ENCODE results near the gene ZNF83.

The ZNF83 gene

GRCh38 chr19:52669586-52669985, 31.4 kb upstream of the ZNF83 start:
- no CpG with 5 or more reads among the region's 5 CpGs for WGBS (ENCODE audit: extremely low coverage, insufficient coverage, insufficient read length)
- peaks cover 18 to 20% of the 10 kb centered on the region in 2 experiments for H3K36me3 ChIP-seq (ENCODE audit: control insufficient read depth in 1 of 2, insufficient read depth in 2 of 2, low read length in 2 of 2)
- H4K91ac ChIP-seq (ENCODE audit: low read depth, low read length): no peak overlapping the region
- H3K23ac ChIP-seq (ENCODE audit: low read length): no peak overlapping the region
- H3K9ac ChIP-seq (ENCODE audit: low read length): no peak overlapping the region
- H3K4me1 ChIP-seq (ENCODE audit: control insufficient read depth in 1 of 2, insufficient read depth in 2 of 2, low read length in 2 of 2): peaks cover 6 to 12% of the 10 kb centered on the region in 2 experiments
- DNase-seq: no peak
- H3K14ac ChIP-seq (ENCODE audit: low read length): no peak overlapping the region
- H2BK5ac ChIP-seq (ENCODE audit: low read depth, low read length, poor library complexity): no peak overlapping the region
- no peak overlapping the region for H3K27ac ChIP-seq (ENCODE audit: low read depth, low read length)
- no peak overlapping the region for H2AK5ac ChIP-seq (ENCODE audit: low read length)
- H2BK12ac ChIP-seq (ENCODE audit: low read length): no peak overlapping the region
- no peak overlapping the region for H3K4ac ChIP-seq (ENCODE audit: low read depth, low read length)
- H3K4me2 ChIP-seq (ENCODE audit: low read length): no peak overlapping the region
- peaks cover 16% of the 10 kb centered on the region for H3K79me2 ChIP-seq (ENCODE audit: control insufficient read depth, insufficient read depth, low read length, poor library complexity)
- H3K4me3 ChIP-seq (ENCODE audit: low read depth, low read length): no peak overlapping the region
- no peaks in the 10 kb centered on the region for H3K79me1 ChIP-seq (ENCODE audit: low read length)
- H4K8ac ChIP-seq (ENCODE audit: low read depth, low read length): no peak overlapping the region
- no peak overlapping the region for H3K18ac ChIP-seq (ENCODE audit: low read length)
- H3K9me3 ChIP-seq (ENCODE audit: insufficient read depth, low read depth, low read length): no peaks in the 10 kb centered on the region
- H2AFZ ChIP-seq (ENCODE audit: insufficient read depth, low read length, poor library complexity): no peak overlapping the region
- no peak overlapping the region for H4K12ac ChIP-seq (ENCODE audit: low read depth, low read length)
- no peaks in the 10 kb centered on the region for H3K27me3 ChIP-seq (ENCODE audit: insufficient read depth, low read length)
- H2BK120ac ChIP-seq (ENCODE audit: insufficient read depth, low read length, poor library complexity): no peak overlapping the region

- Histone ChIP-seq H3K36me3 (ENCODE audit: control insufficient read depth in 1 of 2, insufficient read depth in 2 of 2, low read length in 2 of 2) (peaks cover 21 to 25% of the 10 kb centered on the region in 2 experiments), H3K9me3 (ENCODE audit: insufficient read depth, low read depth, low read length) (no peaks in the 10 kb centered on the region), H2AFZ (ENCODE audit: insufficient read depth, low read length, poor library complexity) (no peak overlapping the region), H2BK5ac (ENCODE audit: low read depth, low read length, poor library complexity) (no peak overlapping the region), H3K18ac (ENCODE audit: low read length) (no peak overlapping the region), H3K9ac (ENCODE audit: low read length) (no peak overlapping the region), H3K27ac (ENCODE audit: low read depth, low read length) (no peak overlapping the region), H3K79me1 (ENCODE audit: low read length) (no peaks in the 10 kb centered on the region), H2BK120ac (ENCODE audit: insufficient read depth, low read length, poor library complexity) (no peak overlapping the region), H4K12ac (ENCODE audit: low read depth, low read length) (no peak overlapping the region), H4K91ac (ENCODE audit: low read depth, low read length) (no peak overlapping the region), H2BK12ac (ENCODE audit: low read length) (no peak overlapping the region), H3K27me3 (ENCODE audit: insufficient read depth, low read length) (no peaks in the 10 kb centered on the region), H3K4me3 (ENCODE audit: low read depth, low read length) (no peak overlapping the region), H3K79me2 (ENCODE audit: control insufficient read depth, insufficient read depth, low read length, poor library complexity) (peaks cover 14% of the 10 kb centered on the region), H2AK5ac (ENCODE audit: low read length) (no peak overlapping the region), H3K14ac (ENCODE audit: low read length) (no peak overlapping the region), H4K8ac (ENCODE audit: low read depth, low read length) (no peak overlapping the region), H3K4ac (ENCODE audit: low read depth, low read length) (peak overlapping the region; percentile 3), H3K4me1 (ENCODE audit: control insufficient read depth in 1 of 2, insufficient read depth in 2 of 2, low read length in 2 of 2) (peaks cover 12% of the 10 kb centered on the region in 2 experiments), H3K23ac (ENCODE audit: low read length) (no peak overlapping the region), H3K4me2 (ENCODE audit: low read length) (no peak overlapping the region)
- WGBS (ENCODE audit: extremely low coverage, insufficient coverage, insufficient read length): no CpG with 5 or more reads among the region's 6 CpGs
- peak; percentile 56 to 69 for DNase-seq
Measured at GRCh38 chr19:52667972-52668371, 29.8 kb upstream of the ZNF83 start.

- no peak overlapping the region for H3K9ac ChIP-seq (ENCODE audit: low read length)
- peak overlapping the region; percentile 32 for H3K4ac ChIP-seq (ENCODE audit: low read depth, low read length)
- no peak overlapping the region for H2BK5ac ChIP-seq (ENCODE audit: low read depth, low read length, poor library complexity)
Measured at GRCh38 chr19:52666506-52666905, 28.4 kb upstream of the ZNF83 start.

GRCh38 chr19:52665529-52665928, 27.4 kb upstream of the ZNF83 start:
- Histone ChIP-seq H4K12ac (ENCODE audit: low read depth, low read length) (no peak overlapping the region), H3K4me2 (ENCODE audit: low read length) (no peak overlapping the region), H3K4ac (ENCODE audit: low read depth, low read length) (peak overlapping the region; percentile 53), H3K27me3 (ENCODE audit: insufficient read depth, low read length) (no peaks in the 10 kb centered on the region), H2BK120ac (ENCODE audit: insufficient read depth, low read length, poor library complexity) (no peak overlapping the region), H2AK5ac (ENCODE audit: low read length) (no peak overlapping the region), H3K4me1 (ENCODE audit: control insufficient read depth in 1 of 2, insufficient read depth in 2 of 2, low read length in 2 of 2) (peaks cover 21 to 29% of the 10 kb centered on the region in 2 experiments), H3K9ac (ENCODE audit: low read length) (no peak overlapping the region), H2AFZ (ENCODE audit: insufficient read depth, low read length, poor library complexity) (no peak overlapping the region), H4K91ac (ENCODE audit: low read depth, low read length) (no peak overlapping the region), H3K36me3 (ENCODE audit: control insufficient read depth in 1 of 2, insufficient read depth in 2 of 2, low read length in 2 of 2) (peaks cover 27 to 38% of the 10 kb centered on the region in 2 experiments), H3K79me2 (ENCODE audit: control insufficient read depth, insufficient read depth, low read length, poor library complexity) (peaks cover 11% of the 10 kb centered on the region), H3K9me3 (ENCODE audit: insufficient read depth, low read depth, low read length) (no peaks in the 10 kb centered on the region), H3K79me1 (ENCODE audit: low read length) (peaks cover 9% of the 10 kb centered on the region), H3K14ac (ENCODE audit: low read length) (no peak overlapping the region), H3K23ac (ENCODE audit: low read length) (no peak overlapping the region), H4K8ac (ENCODE audit: low read depth, low read length) (no peak overlapping the region), H3K27ac (ENCODE audit: low read depth, low read length) (no peak overlapping the region), H2BK5ac (ENCODE audit: low read depth, low read length, poor library complexity) (no peak overlapping the region), H3K4me3 (ENCODE audit: low read depth, low read length) (no peak overlapping the region), H3K18ac (ENCODE audit: low read length) (peak overlapping the region; percentile 37), H2BK12ac (ENCODE audit: low read length) (no peak overlapping the region)
- peak in 1 of 2 donors; percentile 41 for DNase-seq
- WGBS (ENCODE audit: extremely low coverage, insufficient coverage, insufficient read length): 100% methylated on average over 1 of the region's 6 CpGs

More at GRCh38 chr19:52666506-52666905, 28.4 kb upstream of the ZNF83 start:
- Histone ChIP-seq H4K8ac (ENCODE audit: low read depth, low read length) (no peak overlapping the region), H4K91ac (ENCODE audit: low read depth, low read length) (no peak overlapping the region), H3K18ac (ENCODE audit: low read length) (no peak overlapping the region), H3K23ac (ENCODE audit: low read length) (no peak overlapping the region), H2AK5ac (ENCODE audit: low read length) (no peak overlapping the region), H2AFZ (ENCODE audit: insufficient read depth, low read length, poor library complexity) (no peak overlapping the region), H3K4me1 (ENCODE audit: control insufficient read depth in 1 of 2, insufficient read depth in 2 of 2, low read length in 2 of 2) (peaks cover 19 to 24% of the 10 kb centered on the region in 2 experiments), H2BK120ac (ENCODE audit: insufficient read depth, low read length, poor library complexity) (no peak overlapping the region), H3K4me3 (ENCODE audit: low read depth, low read length) (no peak overlapping the region), H3K36me3 (ENCODE audit: control insufficient read depth in 1 of 2, insufficient read depth in 2 of 2, low read length in 2 of 2) (peaks cover 26 to 32% of the 10 kb centered on the region in 2 experiments), H3K14ac (ENCODE audit: low read length) (no peak overlapping the region), H3K4me2 (ENCODE audit: low read length) (no peak overlapping the region), H4K12ac (ENCODE audit: low read depth, low read length) (no peak overlapping the region), H2BK12ac (ENCODE audit: low read length) (no peak overlapping the region), H3K27me3 (ENCODE audit: insufficient read depth, low read length) (no peaks in the 10 kb centered on the region), H3K79me2 (ENCODE audit: control insufficient read depth, insufficient read depth, low read length, poor library complexity) (peaks cover 14% of the 10 kb centered on the region), H3K79me1 (ENCODE audit: low read length) (peaks cover 3% of the 10 kb centered on the region), H3K9me3 (ENCODE audit: insufficient read depth, low read depth, low read length) (no peaks in the 10 kb centered on the region), H3K27ac (ENCODE audit: low read depth, low read length) (no peak overlapping the region)
- DNase-seq: no peak

Measured in trophoblast cell (in vitro differentiated cells and primary cell).